OCI-LY7 (cell line): ENCODE results near the gene ANKFN1. TPM values are rescaled to one million over a fixed set of nuclear protein-coding genes. Genes with fewer than 3 reads are reported as not detected.

Experiments
- BruUV-seq: library from RNA; stranded (reverse); fragments of 400-500 nt; replicated peaks from 2 replicates; lab custom pipeline; 2021; lab: Mats Ljungman, UMichigan
- CTCF ChIA-PET: fragments of 300-600 bp; sonication (Branson Sonifier 250); formaldehyde crosslinking; loops from one replicate; lab custom pipeline; 2022; ENCODE audit warnings: antibody characterized with exemption; ENCODE audit not compliant: unreplicated experiment; lab: Charles Lee
- POLR2A ChIA-PET: fragments of 300-600 bp; sonication (Branson Sonifier 250); formaldehyde crosslinking; loops from one replicate; lab custom pipeline; 2022; ENCODE audit warnings: antibody characterized with exemption; lab: Charles Lee
- DNase-seq: peaks from one replicate; pipeline ENCODE4 v3.0.0-alpha.2; 2015; ENCODE audit warnings: low spot score
- H2AFZ ChIP-seq: fragments of 200-600 bp; sonication (generic), shearing (Covaris generic); 2 replicates; pipeline ENCODE4 v1.6.1; 2014; ENCODE audit warnings: mild to moderate bottlenecking, antibody characterized with exemption, low read length, moderate library complexity
- H3K27ac ChIP-seq: fragments of 200-600 bp; sonication (generic); 2 replicates; pipeline ENCODE4 v1.5.1; 2014; ENCODE audit warnings: mixed run types, low read depth, mild to moderate bottlenecking, moderate library complexity, low read length, inconsistent platforms; ENCODE audit not compliant: poor library complexity, severe bottlenecking
- H3K36me3 ChIP-seq: fragments of 200-600 bp; sonication (generic); 2 replicates; pipeline ENCODE4 v1.6.1; 2014; ENCODE audit warnings: mild to moderate bottlenecking, antibody characterized with exemption, low read length, moderate library complexity, mixed read lengths; ENCODE audit not compliant: insufficient read depth
- H3K4me1 ChIP-seq: fragments of 200-600 bp; sonication (generic); 2 replicates; pipeline ENCODE4 v1.5.1; 2014; ENCODE audit warnings: mild to moderate bottlenecking, low read length; ENCODE audit not compliant: insufficient read depth, poor library complexity, severe bottlenecking
- H3K4me2 ChIP-seq: fragments of 200-600 bp; sonication (generic); 2 replicates; pipeline ENCODE4 v1.6.1; 2014; ENCODE audit warnings: mild to moderate bottlenecking, low read length
- H3K4me3 ChIP-seq: fragments of 200-600 bp; sonication (generic); 2 replicates; pipeline ENCODE4 v1.5.1; 2014; ENCODE audit warnings: mild to moderate bottlenecking, low read depth, low read length; ENCODE audit not compliant: poor library complexity, severe bottlenecking
- H3K79me2 ChIP-seq: fragments of 200-600 bp; sonication (generic); 2 replicates; pipeline ENCODE4 v1.6.1; 2016; ENCODE audit warnings: low read depth, mild to moderate bottlenecking, low read length, moderate library complexity, mixed read lengths; ENCODE audit not compliant: insufficient read depth
- H3K9me2 ChIP-seq: fragments of 200-600 bp; sonication (generic); 2 replicates; pipeline ENCODE4 v1.6.1; 2016; ENCODE audit warnings: mild to moderate bottlenecking, low read length, mixed read lengths; ENCODE audit not compliant: insufficient read depth
- H3K9me3 ChIP-seq: fragments of 200-600 bp; sonication (generic); 2 replicates; pipeline ENCODE4 v1.6.1; 2014; ENCODE audit warnings: mild to moderate bottlenecking, mixed run types, low read length, mixed read lengths
- H4K20me1 ChIP-seq: fragments of 200-600 bp; sonication (generic); 2 replicates; pipeline ENCODE4 v1.6.1; 2014; ENCODE audit warnings: mild to moderate bottlenecking, antibody characterized with exemption, low read length, moderate library complexity, mixed read lengths; ENCODE audit not compliant: insufficient read depth
- CTCF ChIP-seq: fragments of 200-600 bp; sonication (generic); conservative IDR thresholded peaks from 2 replicates; pipeline ENCODE4 v1.5.1; 2014; ENCODE audit warnings: mild to moderate bottlenecking, antibody characterized with exemption, low read length, moderate library complexity, mixed read lengths
- EZH2phosphoT487 ChIP-seq: fragments of 200-600 bp; sonication (generic); IDR thresholded peaks from 2 replicates; pipeline ENCODE4 v1.6.1; 2018; ENCODE audit warnings: low read depth, borderline replicate concordance, mild to moderate bottlenecking, mixed run types, antibody characterized with exemption, low read length, moderate library complexity, mixed read lengths
- intact Hi-C: fragments of 100-400 bp; cut with micrococcal nuclease; formaldehyde crosslinking; loops from one replicate; pipeline ENCODE4 v1.10.0; 2022; ENCODE audit not compliant: unreplicated experiment
- total RNA-seq, 2 experiments: library from RNA; depleted of rRNA in 1 of 2; stranded (reverse); fragments of >200 nt in 1 of 2; shearing (Covaris generic) in 1 of 2; gene quantifications; 2 replicates each; pipeline ENCODE4 v1.2.3, GENCODE V29; 2014 to 2022

The ANKFN1 gene
- total RNA-seq, 2 experiments from 2014 or later: 0.67 TPM; not detected in 1

- no peak overlapping the region for H3K4me2 ChIP-seq
- TF ChIP-seq CTCF (no peak), EZH2phosphoT487 (no peak)
- ChIA-PET CTCF (no interaction called here), POLR2A (interaction anchor here (0.7 kb wide), 1 partner anchor 396 kb away, joined by 4 read pairs; no protein-coding TSS in a partner anchor)
- no peaks in the 10 kb centered on the region for H3K4me1 ChIP-seq
- H3K27ac ChIP-seq: no peak overlapping the region
- BruUV-seq: no TSS peak
- H4K20me1 ChIP-seq: no peaks in the 10 kb centered on the region
- no peak overlapping the region for H2AFZ ChIP-seq
- no peak for DNase-seq
- H3K9me2 ChIP-seq: no peaks in the 10 kb centered on the region
- no peaks in the 10 kb centered on the region for H3K79me2 ChIP-seq
- no peaks in the 10 kb centered on the region for H3K9me3 ChIP-seq
- H3K4me3 ChIP-seq: no peak overlapping the region
- H3K36me3 ChIP-seq: no peaks in the 10 kb centered on the region
- intact Hi-C loops: no loop called here
Measured at GRCh38 chr17:56146534-56146933, 6.7 kb upstream of the ANKFN1 start.

GRCh38 chr17:56148333-56148732 is 4.9 kb upstream of the ANKFN1 start:
- no peak overlapping the region for H2AFZ ChIP-seq
- POLR2A ChIA-PET: interaction anchor here (0.6 kb wide), 1 partner anchor 483 kb away, joined by 3 read pairs; no protein-coding TSS in a partner anchor
- H3K4me2 ChIP-seq: no peak overlapping the region

More at GRCh38 chr17:56148333-56148732, 4.9 kb upstream of the ANKFN1 start:
- CTCF ChIA-PET: no interaction called here
- no peak for TF ChIP-seq EZH2phosphoT487
- TF ChIP-seq CTCF: no peak
- no peaks in the 10 kb centered on the region for H3K79me2 ChIP-seq
- H3K36me3 ChIP-seq: no peaks in the 10 kb centered on the region
- intact Hi-C loops: no loop called here
- no peaks in the 10 kb centered on the region for H4K20me1 ChIP-seq
- no peak overlapping the region for H3K27ac ChIP-seq
- H3K4me3 ChIP-seq: no peak overlapping the region
- H3K9me3 ChIP-seq: no peaks in the 10 kb centered on the region
- DNase-seq: no peak
- no TSS peak for BruUV-seq
- H3K9me2 ChIP-seq: no peaks in the 10 kb centered on the region
- no peaks in the 10 kb centered on the region for H3K4me1 ChIP-seq
